Measurements from ENCODE around the gene DPP7. TPM values are rescaled to one million over a fixed set of nuclear protein-coding genes. Genes with fewer than 3 reads are reported as not detected.

DPP7 gene
- total and polyA plus RNA-seq, 2 of the 8 experiments (the other 6 are each of a cell fraction or from before 2014, with no cell fraction given): 21.2 to 26.8 TPM

DNA sequence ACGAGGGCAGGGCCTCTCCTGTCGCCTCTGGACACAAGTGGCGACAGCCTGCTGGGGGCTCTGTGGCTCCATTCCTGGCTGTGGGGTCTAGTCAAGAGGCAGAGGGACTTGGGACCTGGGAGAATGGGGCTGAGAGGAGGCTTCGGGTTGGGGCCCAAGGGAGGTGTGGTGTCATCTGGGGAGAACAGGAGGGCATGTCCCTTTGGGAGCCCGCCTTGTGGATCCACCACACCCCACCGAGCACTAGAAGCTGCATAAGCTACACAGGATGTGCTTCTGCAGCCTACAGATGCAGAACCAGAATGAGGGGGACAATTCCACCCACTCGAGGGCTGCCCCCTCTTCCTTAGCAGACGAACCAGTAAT, 31.6 kb downstream of the DPP7 start:
- Histone ChIP-seq H3K79me1 (ENCODE audit: low read depth, low read length) (no peaks in the 10 kb centered on the region), H3K36me3 (ENCODE audit: control insufficient read depth in 2 of 4, insufficient read depth in 4 of 4, low read length in 3 of 4) (no peaks in the 10 kb centered on the region; a peak in 1 of 8 replicates), H4K20me1 (replicated peaks in 1 of 2; ENCODE audit: control insufficient read depth in 1 of 2, insufficient read depth in 2 of 2, low read length in 2 of 2) (peaks cover 0 to 7% of the 10 kb centered on the region in 2 experiments), H4K91ac (replicated peaks; ENCODE audit: insufficient read length, low read length) (no peak overlapping the region), H3K18ac (ENCODE audit: extremely low read depth, low read length) (no peak overlapping the region), H3K4me1 (replicated peaks in 1 of 4; ENCODE audit: control insufficient read depth in 3 of 4, insufficient read depth in 4 of 4, low read length in 3 of 4) (peaks cover 0 to 20% (median 10%) of the 10 kb centered on the region in 4 experiments; a peak in 6 of 7 replicates), H3K9ac (replicated peaks in 1 of 4; ENCODE audit: extremely low read depth in 1 of 4, low read depth in 3 of 4, low read length in 3 of 4) (no peak overlapping the region), H2AK5ac (ENCODE audit: low read depth, low read length) (no peak overlapping the region), H3K56ac (replicated peaks; ENCODE audit: insufficient read length, low read depth, low read length) (no peak overlapping the region), H4K5ac (ENCODE audit: insufficient read length, low read depth, low read length) (no peak overlapping the region), H2BK5ac (ENCODE audit: low read depth, low read length) (no peak overlapping the region), H3K4ac (replicated peaks; ENCODE audit: insufficient read length, low read depth, low read length) (no peak overlapping the region), H3K79me2 (ENCODE audit: control insufficient read depth in 1 of 2, insufficient read depth in 2 of 2, low read length in 2 of 2) (no peaks in the 10 kb centered on the region), H2BK20ac (ENCODE audit: low read length) (no peak overlapping the region), H3K23ac (ENCODE audit: insufficient read length) (no peak overlapping the region), H3K27me3 (replicated peaks in 1 of 4; ENCODE audit: control insufficient read depth in 3 of 4, extremely low read depth in 1 of 4, insufficient read depth in 3 of 4, low read length in 3 of 4) (peaks cover 14 to 39% (median 25%) of the 10 kb centered on the region in 4 experiments), H3K9me3 (ENCODE audit: insufficient read depth in 2 of 2, low read depth in 1 of 2, low read length in 1 of 2) (no peaks in the 10 kb centered on the region), H3K4me2 (ENCODE audit: insufficient read depth in 1 of 2, low read depth in 2 of 2, low read length in 2 of 2) (no peak overlapping the region), H3K4me3 (ENCODE audit: extremely low read depth in 1 of 4, insufficient read depth in 2 of 4, low read depth in 3 of 4, low read length in 4 of 4) (no peak overlapping the region), H4K8ac (ENCODE audit: extremely low read depth, insufficient read depth, low read length) (no peak overlapping the region), H2BK120ac (replicated peaks; ENCODE audit: low read depth, low read length) (no peak overlapping the region), H3K14ac (ENCODE audit: insufficient read length) (no peak overlapping the region), H2AFZ (ENCODE audit: low read length) (no peak overlapping the region), H2BK12ac (ENCODE audit: low read depth, low read length) (no peak overlapping the region), H2BK15ac (ENCODE audit: low read length) (no peak overlapping the region), H3K27ac (ENCODE audit: low read depth, low read length) (no peak overlapping the region), H3K23me2 (ENCODE audit: low read depth, low read length) (peaks cover 22% of the 10 kb centered on the region; the same call in 1 of the 2 replicates)
- DNase-seq (ENCODE audit: low read depth in 1 of 2, low spot score in 2 of 2) (no peak), FAIRE-seq (no peak)
- 74% methylated on average over 8 of the region's 8 CpGs; no CpG with 5 or more reads in 1 of the 2 experiments for WGBS, 2 experiments (ENCODE audit: extremely low coverage in 1 of 2, insufficient coverage in 1 of 2, insufficient read length in 1 of 2, insufficient replicate concordance in 2 of 2, low coverage in 1 of 2, low lambda C conversion rate in 2 of 2, missing lambda C conversion rate in 1 of 2)
- ChIA-PET POLR2A (ENCODE audit: partially characterized antibody) (interaction anchor here (0.7 to 1.2 kb wide), 2 partner anchors 13 to 66 kb away, joined by 3 read pairs; partner anchors contain the start of gene SAPCD2), CTCF (ENCODE audit: partially characterized antibody) (interaction anchor here (0.8 to 2.2 kb wide), 7 partner anchors 13 to 154 kb away, joined by 3 to 13 read pairs (median 4); partner anchors contain the start of gene TMEM210)
- TF ChIP-seq SUZ12 (IDR thresholded peaks at IDR 0.05; ENCODE audit: low read length) (no peak), SP4 (IDR thresholded peaks at IDR 0.05; ENCODE audit: low read length) (no peak), CTBP2 (IDR thresholded peaks at IDR 0.05; ENCODE audit: borderline replicate concordance, insufficient read depth, insufficient read length, low read length) (no peak), PHF8 (conservative IDR thresholded peaks at IDR 0.05; ENCODE audit: low read depth, low read length) (no peak), ZNF274 (IDR thresholded peaks at IDR 0.05; ENCODE audit: borderline replicate concordance, extremely low read depth, low read length) (no peak), EP300 (IDR thresholded peaks at IDR 0.05; ENCODE audit: borderline replicate concordance in 1 of 2, low read depth in 2 of 2, low read length in 2 of 2) (no peak), JUN (IDR thresholded peaks at IDR 0.05; ENCODE audit: low read depth, low read length) (no peak), GABPA (IDR thresholded peaks at IDR 0.05; ENCODE audit: borderline replicate concordance, insufficient read depth, low read length) (no peak), HDAC6 (IDR thresholded peaks at IDR 0.05; ENCODE audit: low read depth, low read length) (no peak), EGR1 (IDR thresholded peaks at IDR 0.05; ENCODE audit: borderline replicate concordance, low read depth, low read length) (no peak), POLR2A (IDR thresholded peaks at IDR 0.05; ENCODE audit: control extremely low read depth in 1 of 2, low read depth in 2 of 2, low read length in 2 of 2) (no peak), SAP30 (IDR thresholded peaks at IDR 0.05; ENCODE audit: insufficient read depth, insufficient replicate concordance, low read length) (no peak), CBX8 (IDR thresholded peaks at IDR 0.05; ENCODE audit: borderline replicate concordance, low read depth, low read length) (no peak), RAD21 (IDR thresholded peaks at IDR 0.05 in 1 of 2, conservative IDR thresholded peaks at IDR 0.05 in 1 of 2; ENCODE audit: low read depth in 2 of 2, low read length in 2 of 2) (no peak)
